ENCODE data around the gene MRPL21.

The MRPL21 gene

DNA sequence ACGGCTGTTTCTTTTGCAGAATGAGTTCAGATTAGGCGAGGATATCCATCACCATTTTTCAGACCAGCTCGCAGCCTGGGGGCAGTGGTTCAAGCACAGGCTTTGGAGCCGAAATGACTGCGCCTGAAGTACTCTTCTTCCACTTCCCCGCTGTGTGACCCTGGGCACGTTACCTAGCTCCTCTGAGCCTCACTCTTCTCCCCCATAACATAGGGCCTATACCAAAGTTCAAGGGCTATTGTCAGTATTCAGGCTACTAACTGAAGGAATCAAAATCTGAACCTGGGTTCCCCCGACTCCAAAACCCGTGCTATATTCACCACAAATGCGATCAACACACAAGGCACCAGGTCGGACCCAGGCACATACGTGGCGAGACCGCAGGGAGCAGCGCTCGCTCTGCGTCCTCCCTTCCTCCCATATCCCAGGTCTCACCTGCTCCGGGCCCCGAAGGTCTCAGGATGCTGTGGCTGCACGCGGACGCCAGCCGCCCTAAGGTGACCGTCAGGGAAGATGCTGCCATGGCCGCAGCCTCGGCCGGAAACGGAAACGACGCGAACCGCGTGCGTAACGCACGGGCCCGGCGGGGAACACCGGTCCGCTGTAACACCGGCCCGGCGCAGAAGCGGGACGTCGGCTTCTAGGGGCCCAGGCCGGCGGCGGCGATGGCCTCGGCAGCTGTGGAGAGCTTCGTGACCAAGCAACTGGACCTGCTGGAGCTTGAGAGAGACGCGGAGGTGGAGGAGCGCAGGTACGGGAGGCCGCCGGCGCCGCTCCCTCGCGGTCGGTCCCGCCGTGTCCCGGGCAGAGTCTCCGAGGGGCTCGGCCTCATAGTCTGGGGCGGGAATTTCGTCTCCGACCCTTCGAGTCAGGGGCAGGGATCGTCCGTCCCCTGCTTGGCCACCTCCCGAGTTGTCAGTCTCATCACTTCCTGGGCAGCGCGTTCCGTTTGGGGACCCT lies at the start of gene MRPL21, which contains the start of gene IGHMBP2:
TSS of gene MRPL21 (minus strand) at position 545 of the 960 bp plus-strand sequence. CDS start at position 523, 22 bp downstream.
TSS of gene IGHMBP2 (plus strand) at position 604 of the 960 bp plus-strand sequence. CDS start at position 666, 62 bp downstream.
- peak in 13 of 14 donors; percentile 57 to 85 (median 76) for DNase-seq

DNA sequence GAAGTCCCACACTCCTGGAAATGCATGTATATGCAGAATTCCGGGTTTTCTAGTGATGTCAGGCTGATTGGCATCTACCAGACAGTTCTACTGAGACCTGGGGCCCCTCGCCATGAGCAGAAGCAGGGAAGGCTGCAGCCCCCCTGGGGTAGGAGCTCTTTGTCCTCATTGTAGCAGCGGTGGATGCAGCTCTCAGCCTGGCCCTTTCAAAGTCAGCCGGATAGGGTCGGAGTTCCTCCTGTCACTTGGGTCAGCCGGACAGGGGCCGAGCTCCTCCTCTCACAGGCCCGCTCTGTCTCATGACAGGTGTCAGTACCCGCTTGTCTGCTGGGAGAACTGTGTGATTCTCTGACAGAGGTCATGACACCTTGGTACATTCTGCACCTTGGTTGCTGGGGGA lies 47.1 kb upstream of the MRPL21 start:
- no peak for DNase-seq

DNA sequence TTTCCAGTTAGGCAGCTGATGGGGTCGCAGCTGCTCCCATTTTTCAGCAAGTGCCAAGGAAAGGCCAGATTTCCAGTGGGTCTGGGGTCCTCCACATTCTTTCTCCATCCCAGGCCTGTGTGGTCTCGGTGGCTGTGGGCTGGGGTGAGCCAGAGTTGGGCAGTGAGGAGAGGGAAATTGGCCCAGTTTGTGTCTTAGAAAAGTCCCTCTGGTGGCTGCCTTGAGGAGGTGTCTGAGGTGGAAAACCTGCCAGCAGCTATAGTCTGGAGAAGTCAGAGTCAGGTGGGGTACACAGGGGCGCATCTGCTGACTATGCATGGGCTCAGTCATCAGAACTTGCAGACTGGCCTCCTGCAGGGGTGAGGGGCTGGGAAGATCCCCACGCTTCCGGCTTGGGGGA lies 46.6 kb upstream of the MRPL21 start:
- DNase-seq, result no peak

DNA sequence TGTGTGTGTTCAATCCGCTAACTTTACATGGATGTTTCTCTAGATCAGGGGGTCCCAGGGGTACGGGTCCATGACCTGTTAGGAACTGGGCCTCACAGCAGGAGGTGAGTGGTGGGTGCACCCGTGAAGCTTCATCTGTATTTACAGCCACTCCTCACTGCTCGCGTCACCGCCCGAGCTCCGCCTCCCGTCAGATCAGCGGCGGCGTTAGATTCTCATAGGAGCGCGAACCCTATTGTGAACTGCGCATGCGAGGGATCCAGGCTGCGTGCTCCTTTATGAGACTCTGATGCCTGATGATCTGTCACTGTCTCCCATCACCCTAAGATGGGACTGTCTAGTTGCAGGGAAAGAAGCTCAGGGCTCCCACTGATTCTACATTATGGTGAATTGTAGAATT lies 45.3 kb upstream of the MRPL21 start:
- DNase-seq, result peak in 1 of 14 donors; percentile 52

DNA sequence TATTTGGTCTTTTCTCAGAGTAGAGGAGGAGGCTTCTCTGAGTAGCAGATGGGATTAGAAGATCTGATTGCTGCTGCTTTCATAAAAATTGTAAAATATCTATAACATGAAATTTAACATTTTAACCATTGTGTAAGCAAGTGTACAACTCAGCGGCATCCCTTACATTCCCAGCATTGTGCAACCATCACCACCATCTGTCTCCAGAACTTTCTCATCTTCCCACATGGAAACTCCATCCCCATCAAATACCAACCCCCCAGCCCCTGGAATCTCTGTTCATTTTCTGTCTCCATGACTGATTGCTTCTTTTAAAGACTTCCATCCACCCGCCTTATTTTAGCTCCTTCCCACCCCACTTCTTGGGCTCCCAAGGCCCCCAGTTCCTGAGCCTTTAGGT lies 44.9 kb upstream of the MRPL21 start:
- DNase-seq, result no peak

DNA sequence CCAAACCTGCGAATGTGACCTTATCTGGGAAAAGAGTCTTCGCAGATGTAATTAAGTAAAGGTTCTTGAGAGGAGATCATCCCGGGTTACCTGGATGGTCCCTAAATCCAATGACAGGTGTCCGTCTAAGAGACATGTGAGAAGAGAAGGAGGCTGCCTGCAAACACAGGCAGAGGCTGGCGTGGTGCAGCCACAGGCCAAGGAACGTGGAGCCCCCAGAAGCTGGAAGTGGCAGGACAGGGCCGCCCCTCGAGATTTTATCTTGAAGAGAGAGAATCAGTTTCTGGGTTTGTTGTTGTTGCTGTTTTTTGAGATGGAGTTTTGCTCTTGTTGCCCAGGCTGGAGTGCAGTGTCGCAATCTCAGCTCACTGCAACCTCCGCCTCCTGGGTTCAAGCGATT lies 43.5 kb upstream of the MRPL21 start:
- DNase-seq, result no peak

DNA sequence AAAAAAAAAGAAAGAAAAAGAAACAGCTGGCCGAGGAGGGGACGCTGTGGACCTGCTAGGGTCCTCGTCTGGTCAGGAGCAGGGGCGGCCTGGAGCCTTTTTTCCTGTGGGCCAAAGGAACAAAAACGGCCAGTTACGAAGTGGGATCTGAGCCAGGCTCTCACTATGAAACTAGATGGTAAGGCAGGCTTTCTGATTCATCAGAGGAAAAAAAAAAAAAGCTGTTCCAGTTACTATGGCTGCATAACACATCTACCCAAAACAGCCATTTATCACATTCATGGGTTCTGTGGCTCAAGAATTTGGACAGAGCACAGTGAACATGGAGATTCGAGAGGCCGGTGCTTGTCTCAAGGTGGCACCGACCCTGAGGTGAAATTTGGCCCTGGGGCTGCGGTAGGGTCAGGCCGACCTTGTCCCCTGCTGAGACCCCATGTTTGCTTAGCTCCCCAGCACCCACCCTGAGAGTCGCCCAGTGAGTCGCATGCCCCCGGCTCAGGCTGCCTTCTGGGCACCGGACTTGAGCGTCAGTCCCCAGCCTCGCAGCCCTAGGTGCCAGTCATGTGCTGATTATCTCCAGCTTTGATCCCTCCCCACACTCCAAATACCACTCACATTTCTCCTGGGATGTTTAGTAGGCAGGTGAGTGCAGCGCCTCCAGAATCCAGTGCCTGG lies 42.9 kb upstream of the MRPL21 start:
- no peak for DNase-seq

DNA sequence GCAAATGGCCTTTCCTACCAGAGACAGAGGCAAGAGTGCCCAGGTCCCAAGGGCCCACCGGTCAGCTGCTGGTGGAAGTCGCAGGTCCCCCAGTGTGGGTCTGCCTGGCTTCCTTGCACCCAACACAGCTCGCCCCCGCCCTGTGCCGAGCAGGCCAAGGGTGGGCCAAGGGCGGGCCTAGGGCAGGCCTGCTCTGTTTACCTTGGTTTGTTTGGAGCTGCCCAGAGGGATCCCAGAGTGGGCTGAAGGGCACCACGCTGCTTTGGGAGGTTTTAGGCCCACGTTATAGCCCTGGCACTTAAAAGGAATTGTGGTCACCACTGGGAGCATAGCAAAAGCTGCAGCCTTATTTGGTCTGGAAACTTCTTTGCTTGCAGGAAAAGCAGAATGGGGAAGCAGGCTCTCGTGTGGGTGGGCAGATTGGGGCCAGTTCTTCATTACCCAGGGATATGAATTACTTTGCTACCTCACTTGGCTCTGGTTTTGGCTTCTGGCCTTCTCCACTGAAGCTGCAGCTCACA lies 39.2 kb upstream of the MRPL21 start:
- DNase-seq, result no peak

DNA sequence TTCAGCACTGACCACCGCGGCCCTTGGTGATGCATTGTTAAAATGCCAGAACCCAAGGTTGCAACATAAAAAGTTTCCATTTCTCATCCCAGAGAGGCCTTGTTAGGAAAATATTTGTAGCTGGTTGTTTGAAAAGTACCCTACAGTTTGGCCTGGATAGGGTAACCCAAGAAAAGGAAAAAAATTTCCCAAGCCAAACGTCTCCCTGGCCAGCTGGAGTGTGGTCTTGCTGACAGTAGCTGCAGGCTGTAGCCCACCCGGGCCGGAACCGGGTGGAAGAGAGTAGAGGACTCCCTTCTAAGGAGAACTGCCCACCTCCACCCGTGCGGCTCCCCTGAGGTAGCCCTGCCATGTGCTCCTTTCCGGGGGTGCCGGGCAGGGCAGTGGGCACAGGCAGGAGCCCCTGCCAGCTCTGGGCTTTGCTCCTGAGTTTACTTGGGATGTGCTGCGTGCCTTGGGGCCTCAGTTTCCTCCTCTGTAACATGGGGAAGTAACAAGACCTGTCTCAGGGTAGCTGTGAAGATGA lies 38.5 kb upstream of the MRPL21 start:
- no peak for DNase-seq

DNA sequence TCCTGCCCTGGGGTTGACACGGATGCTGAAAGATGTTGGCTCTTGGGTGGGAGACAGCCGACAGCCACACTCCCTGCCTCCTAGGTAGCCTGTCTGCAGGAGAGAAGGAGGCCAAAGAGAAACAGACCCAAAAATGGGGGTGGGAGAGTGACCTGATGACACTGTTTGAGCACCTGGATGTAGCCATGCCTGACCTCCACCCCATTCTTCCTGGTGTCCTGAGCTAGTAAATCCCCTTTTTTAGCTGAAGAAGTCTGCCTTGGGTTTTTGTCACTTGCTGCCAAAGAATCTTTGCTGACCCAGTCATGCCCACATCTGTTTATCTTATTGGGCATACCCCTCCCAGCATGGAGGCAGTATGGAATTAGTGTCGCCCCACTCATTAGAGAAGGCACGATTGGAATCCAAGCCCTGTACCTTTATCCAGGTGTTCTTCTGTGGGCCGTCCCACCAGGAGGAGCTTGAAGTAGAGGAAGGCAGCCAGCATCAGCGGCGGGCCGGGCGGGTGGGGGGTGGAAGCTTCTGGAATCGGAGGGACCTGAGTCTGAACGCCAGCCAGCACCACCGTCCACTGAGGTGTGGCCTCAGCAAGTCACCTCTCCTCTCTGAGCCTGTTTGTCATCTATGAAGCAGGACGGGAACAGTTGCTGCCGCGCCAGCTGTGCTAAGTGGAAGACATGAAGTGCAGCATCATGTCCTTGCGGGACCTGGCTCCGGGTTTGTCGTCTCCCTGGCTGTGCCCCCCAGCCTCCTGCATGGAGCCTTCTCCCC lies 37.9 kb upstream of the MRPL21 start:
- DNase-seq, result no peak

DNA sequence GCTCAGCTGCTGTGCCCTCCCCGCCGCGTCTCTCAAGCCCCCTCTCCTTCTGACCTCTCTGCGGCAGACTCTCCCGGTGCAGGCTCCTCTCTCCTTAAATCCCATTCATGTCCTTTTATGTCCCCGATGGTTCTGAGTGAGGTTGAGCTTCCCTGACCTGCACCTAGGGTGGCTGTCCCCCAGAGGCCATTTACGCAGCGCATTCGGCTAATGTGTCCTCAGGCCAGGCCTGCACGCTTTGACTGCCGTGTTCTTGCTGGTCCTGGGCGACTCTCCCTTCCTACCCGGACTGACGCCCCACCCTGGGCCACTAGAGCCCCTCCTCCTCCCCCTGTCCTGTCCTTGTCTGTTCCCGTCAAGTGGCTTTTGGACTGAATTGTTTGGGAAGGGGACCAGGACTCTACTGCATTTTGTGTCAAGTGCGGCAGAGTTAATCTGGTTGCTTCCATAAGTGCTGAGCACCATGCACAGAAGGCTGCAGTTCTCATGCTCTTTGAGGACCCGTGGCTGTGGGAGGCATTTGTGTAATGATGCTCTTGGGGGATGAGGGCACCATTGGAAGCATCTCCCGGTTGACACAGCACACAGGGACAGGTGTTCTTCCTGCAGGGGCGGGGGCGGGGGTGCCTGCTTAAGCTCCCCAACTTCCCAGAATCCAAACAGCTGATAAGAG lies 37.2 kb upstream of the MRPL21 start:
- DNase-seq, result no peak

DNA sequence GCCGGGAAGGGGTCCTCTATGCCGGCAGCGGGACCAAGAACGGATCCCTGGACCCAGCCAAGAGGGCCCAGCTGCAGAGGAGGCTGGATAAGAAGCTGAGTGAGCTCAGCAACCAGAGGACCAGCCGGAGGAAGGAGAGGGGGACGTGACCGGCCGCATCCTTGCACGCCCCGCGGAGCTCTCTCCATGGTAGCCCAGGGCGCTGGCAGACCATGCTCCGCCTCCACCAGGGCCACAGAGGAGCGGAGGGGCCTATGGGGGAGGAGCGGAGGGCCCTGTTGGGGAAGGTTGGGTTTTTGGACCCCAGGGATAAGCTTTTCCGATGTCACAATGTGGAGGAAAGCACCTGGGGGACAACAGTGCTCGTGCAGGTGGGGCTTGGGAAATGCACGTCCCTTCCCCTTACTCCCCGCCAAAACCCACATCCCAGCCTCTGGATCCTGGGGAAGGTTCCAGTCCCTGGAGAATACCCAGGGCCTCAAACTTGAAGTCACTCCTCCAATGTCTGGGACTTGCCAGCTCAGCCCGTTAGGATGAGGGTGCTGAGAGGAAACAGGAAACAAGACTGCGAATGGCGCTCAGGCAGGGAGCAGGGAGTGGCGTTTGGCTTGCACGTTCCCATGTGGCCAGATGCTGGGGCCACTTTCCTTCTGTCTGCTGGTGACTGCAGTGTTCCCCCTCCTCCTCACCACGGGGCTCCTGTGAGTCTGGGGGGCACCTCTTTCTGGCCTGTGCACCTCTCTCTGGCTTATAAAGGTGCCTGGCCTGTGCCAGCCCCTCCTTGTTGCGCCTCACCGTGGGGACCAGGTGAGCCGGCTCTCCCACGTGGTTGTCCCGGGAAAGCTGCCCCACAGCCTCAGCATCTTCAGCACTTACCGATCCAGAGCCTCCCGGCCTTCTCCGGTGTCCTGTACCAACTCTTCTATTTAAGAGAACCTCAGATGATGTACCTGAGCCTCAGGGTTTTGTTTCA lies 36.2 kb upstream of the MRPL21 start:
- DNase-seq, result no peak

DNA sequence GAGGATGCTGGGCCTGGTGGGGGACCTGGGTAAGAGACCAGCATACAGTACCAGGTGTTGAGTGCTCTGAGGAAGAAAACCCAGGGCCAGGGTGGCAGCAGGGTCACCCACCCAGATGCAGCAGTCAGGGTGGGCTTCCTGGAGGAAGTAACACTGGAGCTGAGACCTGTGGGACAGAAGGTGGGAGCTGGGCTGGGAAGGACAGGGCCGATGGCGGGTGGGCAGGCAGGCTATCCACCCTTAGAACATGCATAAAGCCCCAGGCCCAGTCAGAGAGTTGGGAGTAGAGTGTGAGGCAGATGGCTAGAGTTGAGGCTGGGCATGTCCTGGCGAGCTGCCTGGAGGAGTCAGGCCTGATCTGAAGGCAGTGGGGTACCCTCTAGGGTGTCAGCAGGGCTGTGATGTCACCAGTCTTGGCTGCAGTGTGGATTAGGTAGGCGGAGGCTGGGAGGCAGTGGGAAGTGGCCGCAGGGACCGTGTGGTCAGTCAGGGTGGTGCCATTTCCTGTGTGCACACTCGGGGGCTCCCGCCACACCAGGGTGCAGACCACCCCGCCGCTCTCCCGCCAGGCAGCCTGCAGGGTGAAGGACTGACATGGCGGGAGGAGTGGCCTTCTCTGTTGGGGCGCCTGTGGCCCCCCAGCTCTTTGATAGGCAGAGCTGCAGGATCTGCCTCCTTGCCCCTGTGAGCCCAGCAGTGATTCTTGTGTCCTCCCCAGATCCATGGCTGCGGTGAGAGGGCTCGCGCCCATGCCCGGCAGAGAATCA lies 35.4 kb upstream of the MRPL21 start:
- peak in 1 of 14 donors; percentile 38 for DNase-seq

DNA sequence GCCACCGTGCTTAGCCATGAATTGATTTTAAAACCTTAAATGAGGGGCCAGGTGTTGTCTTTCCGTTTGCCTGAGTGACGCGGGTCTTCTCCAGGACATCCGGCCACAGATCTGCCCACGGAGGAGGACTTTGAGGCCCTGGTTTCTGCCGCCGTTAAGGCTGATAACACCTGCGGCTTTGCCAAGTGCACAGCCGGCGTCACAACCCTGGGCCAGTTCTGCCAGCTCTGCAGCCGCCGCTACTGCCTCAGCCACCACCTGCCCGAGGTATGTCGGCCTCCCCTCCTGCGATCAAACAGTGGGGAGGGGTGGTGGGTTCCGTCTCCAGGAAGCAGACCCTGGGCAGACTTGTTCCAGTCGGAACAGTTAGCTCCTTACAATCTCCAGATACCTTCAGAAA lies 34.5 kb upstream of the MRPL21 start:
- DNase-seq, result peak in 1 of 14 donors; percentile 76

DNA sequence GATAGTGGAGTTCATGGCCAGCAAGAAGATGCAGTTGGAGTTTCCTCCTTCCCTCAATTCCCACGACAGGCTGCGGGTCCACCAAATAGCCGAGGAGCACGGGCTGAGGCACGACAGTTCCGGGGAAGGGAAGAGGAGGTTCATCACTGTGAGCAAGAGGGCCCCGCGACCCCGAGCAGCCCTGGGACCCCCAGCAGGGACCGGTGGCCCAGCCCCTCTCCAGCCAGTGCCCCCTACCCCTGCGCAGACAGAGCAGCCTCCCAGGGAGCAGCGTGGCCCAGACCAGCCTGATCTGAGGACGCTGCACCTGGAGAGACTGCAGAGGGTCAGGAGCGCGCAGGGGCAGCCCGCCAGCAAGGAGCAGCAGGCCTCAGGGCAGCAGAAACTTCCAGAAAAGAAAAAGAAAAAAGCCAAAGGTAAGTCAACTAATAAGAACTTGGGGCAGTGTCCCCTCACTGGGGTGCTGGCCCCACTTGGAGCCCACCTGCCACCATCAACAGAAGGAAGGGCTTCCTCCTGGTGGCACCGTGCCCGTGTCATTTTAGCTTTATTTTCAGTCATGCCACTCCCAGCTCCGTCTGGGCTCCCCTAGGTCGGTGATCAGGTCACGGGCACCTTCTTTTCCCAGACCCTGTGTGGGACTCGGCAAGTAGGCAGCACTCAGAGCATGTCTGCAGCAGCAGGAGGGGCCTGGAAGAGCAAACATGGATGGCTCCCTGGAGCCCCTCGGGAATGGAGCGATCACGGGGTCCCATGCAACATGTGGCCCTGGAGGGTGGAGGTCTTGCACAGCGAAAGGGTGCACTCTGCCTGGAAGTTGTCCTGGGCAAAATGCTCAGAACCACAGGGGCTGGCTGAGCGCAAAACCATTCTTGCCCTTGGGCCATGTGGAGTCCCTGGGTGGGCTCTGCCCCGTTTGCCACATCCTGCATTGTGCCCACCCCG lies 33.3 kb upstream of the MRPL21 start:
- DNase-seq, result no peak

DNA sequence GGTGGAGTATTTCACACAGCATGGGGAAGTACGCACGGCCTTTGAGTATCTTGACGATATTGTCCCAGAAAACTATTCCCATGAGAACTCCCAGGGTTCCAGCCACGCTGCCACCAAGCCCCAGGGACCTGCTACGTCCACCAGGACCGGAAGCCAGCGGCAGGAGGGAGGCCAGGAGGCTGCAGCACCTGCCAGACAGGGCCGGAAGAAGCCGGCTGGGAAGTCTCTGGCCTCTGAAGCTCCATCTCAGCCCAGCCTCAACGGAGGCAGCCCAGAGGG lies 32.7 kb upstream of the MRPL21 start:
- no peak for DNase-seq

DNA sequence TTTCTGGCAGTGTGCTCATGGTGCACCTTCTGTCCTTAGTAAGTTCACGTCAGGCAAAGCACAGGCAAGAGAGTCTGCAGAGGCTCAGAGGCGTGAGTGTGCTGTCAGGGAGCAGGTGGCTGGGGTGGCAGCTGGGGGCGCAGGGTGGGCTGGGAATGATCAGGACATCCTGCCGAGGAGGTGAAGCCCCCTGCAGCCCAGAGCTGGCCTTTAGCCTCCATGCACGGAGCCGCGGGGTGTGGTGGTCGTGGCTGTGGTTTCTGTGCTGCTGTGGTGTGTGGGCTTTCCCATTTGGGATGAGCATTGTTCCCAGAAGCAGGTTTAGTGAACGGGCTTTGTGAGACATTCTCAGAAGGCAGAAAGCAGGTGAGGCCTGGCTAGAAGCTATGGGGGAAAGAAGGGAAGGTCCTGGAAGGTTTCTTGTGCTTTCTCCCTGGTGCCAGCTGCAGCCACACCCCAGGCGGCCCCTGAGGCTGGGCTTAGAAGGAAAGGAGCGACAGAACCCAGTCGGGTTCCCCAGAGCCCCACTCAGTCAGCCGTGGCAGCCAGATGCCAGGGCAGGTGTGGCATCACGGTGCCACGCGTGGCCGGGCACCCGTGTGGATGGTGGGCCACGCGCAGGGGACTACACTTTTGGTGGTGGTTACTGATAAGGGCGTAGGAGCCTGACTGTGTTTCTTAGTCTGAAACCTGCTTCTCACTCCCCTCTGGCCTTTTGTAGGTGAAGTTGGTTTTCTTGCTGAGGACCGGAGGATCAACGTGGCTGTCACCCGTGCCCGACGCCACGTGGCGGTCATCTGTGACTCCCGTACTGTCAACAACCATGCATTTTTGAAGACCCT lies 32.1 kb upstream of the MRPL21 start:
- peak in 1 of 14 donors; percentile 55 for DNase-seq

DNA sequence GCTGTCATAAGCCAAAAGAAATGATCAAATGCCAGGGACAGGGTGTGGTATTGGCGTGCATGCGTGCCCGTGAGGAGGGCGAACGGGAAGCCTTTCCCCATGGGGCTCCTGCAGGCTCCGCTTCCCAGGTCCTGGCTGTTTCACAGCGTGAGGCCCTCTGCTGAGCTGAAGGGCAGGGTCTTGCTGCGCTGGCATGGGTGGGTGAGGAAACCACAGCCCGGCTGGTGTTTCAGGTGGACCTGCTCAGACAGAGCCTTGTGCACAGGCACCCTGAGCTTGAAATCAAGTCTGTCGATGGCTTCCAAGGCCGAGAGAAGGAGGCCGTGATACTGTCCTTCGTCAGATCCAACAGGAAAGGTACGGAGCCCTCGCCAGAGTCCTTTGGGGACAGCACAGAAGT lies 31.4 kb upstream of the MRPL21 start:
- peak in 1 of 14 donors; percentile 55 for DNase-seq
